ENCODE data around the gene GRHL1. TPM values are rescaled to one million over a fixed set of nuclear protein-coding genes. Genes with fewer than 3 reads are reported as not detected.

The GRHL1 gene
- total and polyA plus RNA-seq, 9 of the 15 experiments (the other 6 are each of a cell fraction or from before 2014, with no cell fraction given): 1.7 to 6.1 (median 4.7) TPM

GRCh38 chr2:10029875-10030223 is 78.4 kb downstream of the GRHL1 start:
- Histone ChIP-seq H3K36me3 (ENCODE audit: control insufficient read depth, insufficient read depth, low read length) (no peaks in the 10 kb centered on the region), H3K4me2 (ENCODE audit: insufficient read depth, low read length) (peak overlapping the region; percentile 97), H3K79me2 (ENCODE audit: control insufficient read depth, insufficient read depth, low read length) (peaks cover 46% of the 10 kb centered on the region), H3K4me1 (replicated peaks in 1 of 2; ENCODE audit: control insufficient read depth in 2 of 2, insufficient read depth in 2 of 2, low read length in 2 of 2) (peaks cover 39 to 65% of the 10 kb centered on the region in 2 experiments), H3K9me1 (ENCODE audit: control insufficient read depth, insufficient read depth, low read length) (no peaks in the 10 kb centered on the region), H4K20me1 (replicated peaks; ENCODE audit: control insufficient read depth, insufficient read depth, low read length) (no peaks in the 10 kb centered on the region), H3K27ac (ENCODE audit: extremely low read depth, low read depth, low read length) (peak overlapping the region; percentile 96), H3K9me3 (replicated peaks; ENCODE audit: control insufficient read depth, insufficient read depth, low read depth, low read length) (no peaks in the 10 kb centered on the region), H3K4me3 (peak overlapping the region; percentile 47), H2AFZ (ENCODE audit: low read depth, low read length) (peak overlapping the region; percentile 89), H3K9ac (ENCODE audit: insufficient read depth in 1 of 2, low read depth in 2 of 2, low read length in 2 of 2) (peak overlapping the region; percentile 91 to 96; a peak in 3 of 4 replicates), H3K27me3 (ENCODE audit: control insufficient read depth in 2 of 2, insufficient read depth in 2 of 2, low read length in 2 of 2) (no peaks in the 10 kb centered on the region; a peak in 1 of 5 replicates)
- ChIA-PET POLR2A (interaction anchor here (0.6 to 2.3 kb wide), 7 partner anchors 9 to 246 kb away, joined by 3 to 18 read pairs (median 4); partner anchors contain the start of gene KLF11), CTCF (ENCODE audit: low intra/inter-chr PET ratio) (no interaction called here)
- in situ Hi-C loops (cut with MboI) (no loop called here), intact Hi-C loops (cut with micrococcal nuclease) (no loop called here)
- no peak for FAIRE-seq
- DNase-seq (ENCODE audit: extremely low read depth in 1 of 4, low spot score in 3 of 4): no peak
- BruUV-seq (replicated peaks): TSS peak; percentile 67
- ATAC-seq: no peak; the same call in 2 of the 3 replicates
- WGBS (ENCODE audit: insufficient coverage, low coverage, missing lambda C conversion rate): 16% methylated on average over 7 of the region's 7 CpGs
- TF ChIP-seq SPI1 (IDR thresholded peaks at IDR 0.05; ENCODE audit: borderline replicate concordance, low read depth, low read length): no peak
- TF ChIP-seq XRCC4 (IDR thresholded peaks at IDR 0.05; ENCODE audit: extremely low read depth, insufficient read depth, insufficient read length): no peak
- TF ChIP-seq BRCA1 (IDR thresholded peaks at IDR 0.05): no peak
- no peak for TF ChIP-seq BRCA1 (CRISPR knock-in tag; IDR thresholded peaks at IDR 0.05)
- TF ChIP-seq ZNF3 (CRISPR knock-in tag; IDR thresholded peaks at IDR 0.05): 0 out of 2 replicates have a peak, but pooled peaks have one; percentile 33
- no peak for TF ChIP-seq ZNF224 (CRISPR knock-in tag; IDR thresholded peaks at IDR 0.05)
- TF ChIP-seq RFX5 (IDR thresholded peaks at IDR 0.05; ENCODE audit: low read depth, low read length): no peak
- TF ChIP-seq YY1 (IDR thresholded peaks at IDR 0.05; ENCODE audit: borderline replicate concordance in 1 of 3, control insufficient read depth in 1 of 3, extremely low read depth in 1 of 3, insufficient read depth in 3 of 3, insufficient read length in 1 of 3, insufficient replicate concordance in 2 of 3, low read depth in 1 of 3, low read length in 2 of 3): no peak
- TF ChIP-seq RAD21 (CRISPR knock-in tag; conservative IDR thresholded peaks at IDR 0.05 in 1 of 2, IDR thresholded peaks at IDR 0.05 in 1 of 2): no peak
- no peak for TF ChIP-seq HNRNPUL1 (IDR thresholded peaks at IDR 0.05; ENCODE audit: low read length)
- peak; percentile 90 for TF ChIP-seq ADNP (tag; IDR thresholded peaks at IDR 0.05)
- 0 out of 2 replicates have a peak, but pooled peaks have one; percentile 11 for TF ChIP-seq SMARCA5 (IDR thresholded peaks at IDR 0.05)
- TF ChIP-seq RBFOX2 (IDR thresholded peaks at IDR 0.05; ENCODE audit: low read depth, low read length): no peak
- TF ChIP-seq, protein P1, sequence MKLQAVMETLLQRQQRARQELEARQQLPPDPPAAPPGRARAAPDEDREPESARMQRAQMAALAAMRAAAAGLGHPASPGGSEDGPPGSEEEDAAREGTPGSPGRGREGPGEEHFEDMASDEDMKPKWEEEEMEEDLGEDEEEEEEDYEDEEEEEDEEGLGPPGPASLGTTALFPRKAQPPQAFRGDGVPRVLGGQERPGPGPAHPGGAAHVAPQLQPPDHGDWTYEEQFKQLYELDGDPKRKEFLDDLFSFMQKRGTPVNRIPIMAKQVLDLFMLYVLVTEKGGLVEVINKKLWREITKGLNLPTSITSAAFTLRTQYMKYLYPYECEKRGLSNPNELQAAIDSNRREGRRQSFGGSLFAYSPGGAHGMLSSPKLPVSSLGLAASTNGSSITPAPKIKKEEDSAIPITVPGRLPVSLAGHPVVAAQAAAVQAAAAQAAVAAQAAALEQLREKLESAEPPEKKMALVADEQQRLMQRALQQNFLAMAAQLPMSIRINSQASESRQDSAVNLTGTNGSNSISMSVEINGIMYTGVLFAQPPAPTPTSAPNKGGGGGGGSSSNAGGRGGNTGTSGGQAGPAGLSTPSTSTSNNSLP (IDR thresholded peaks at IDR 0.05; ENCODE audit: borderline replicate concordance, low read depth, low read length): no peak
- no peak for TF ChIP-seq CC2D1A (IDR thresholded peaks at IDR 0.05)
- TF ChIP-seq, protein P2, sequence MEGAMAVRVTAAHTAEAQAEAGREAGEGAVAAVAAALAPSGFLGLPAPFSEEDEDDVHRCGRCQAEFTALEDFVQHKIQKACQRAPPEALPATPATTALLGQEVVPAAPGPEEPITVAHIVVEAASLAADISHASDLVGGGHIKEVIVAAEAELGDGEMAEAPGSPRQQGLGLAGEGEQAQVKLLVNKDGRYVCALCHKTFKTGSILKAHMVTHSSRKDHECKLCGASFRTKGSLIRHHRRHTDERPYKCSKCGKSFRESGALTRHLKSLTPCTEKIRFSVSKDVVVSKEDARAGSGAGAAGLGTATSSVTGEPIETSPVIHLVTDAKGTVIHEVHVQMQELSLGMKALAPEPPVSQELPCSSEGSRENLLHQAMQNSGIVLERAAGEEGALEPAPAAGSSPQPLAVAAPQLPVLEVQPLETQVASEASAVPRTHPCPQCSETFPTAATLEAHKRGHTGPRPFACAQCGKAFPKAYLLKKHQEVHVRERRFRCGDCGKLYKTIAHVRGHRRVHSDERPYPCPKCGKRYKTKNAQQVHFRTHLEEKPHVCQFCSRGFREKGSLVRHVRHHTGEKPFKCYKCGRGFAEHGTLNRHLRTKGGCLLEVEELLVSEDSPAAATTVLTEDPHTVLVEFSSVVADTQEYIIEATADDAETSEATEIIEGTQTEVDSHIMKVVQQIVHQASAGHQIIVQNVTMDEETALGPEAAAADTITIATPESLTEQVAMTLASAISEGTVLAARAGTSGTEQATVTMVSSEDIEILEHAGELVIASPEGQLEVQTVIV (CRISPR knock-in tag; IDR thresholded peaks at IDR 0.05; ENCODE audit: borderline replicate concordance): no peak
- TF ChIP-seq CREBBP (IDR thresholded peaks at IDR 0.05; ENCODE audit: low read depth, low read length): no peak
- no peak for TF ChIP-seq TSC22D4 (tag; IDR thresholded peaks at IDR 0.05)
- TF ChIP-seq SMARCB1 (IDR thresholded peaks at IDR 0.05; ENCODE audit: insufficient read length, low read depth): no peak

Measured in K562 (cell line).